Measurements from ENCODE around the gene TMEM270. TPM values are rescaled to one million over a fixed set of nuclear protein-coding genes. Genes with fewer than 3 reads are reported as not detected.

Gene TMEM270
- total RNA-seq, 1 experiment from 2014 or later, result 1.1 TPM

- intact Hi-C loops (cut with micrococcal nuclease), result no loop called here
- no peaks in the 10 kb centered on the region for H3K79me2 ChIP-seq (ENCODE audit: insufficient read depth, low read length)
- POLR2A ChIA-PET, result no interaction called here
- no peaks in the 10 kb centered on the region for H3K36me3 ChIP-seq (ENCODE audit: control insufficient read depth in 1 of 2, insufficient read depth in 2 of 2, low read length in 2 of 2)
- H3K4me3 ChIP-seq (replicated peaks in 1 of 2; ENCODE audit: low read depth in 1 of 2, low read length in 2 of 2), result no peak overlapping the region
- TF ChIP-seq ATF3 (IDR thresholded peaks at IDR 0.05), result no peak
- TF ChIP-seq TCF7L2 (IDR thresholded peaks at IDR 0.05; ENCODE audit: borderline replicate concordance, extremely low read depth, insufficient read depth, insufficient read length), result no peak
- TF ChIP-seq ZNF274 (IDR thresholded peaks at IDR 0.05; ENCODE audit: low read depth, low read length), result no peak
- TF ChIP-seq POLR2AphosphoS5 (IDR thresholded peaks at IDR 0.05; ENCODE audit: low read depth, low read length), result no peak
- no peak for TF ChIP-seq YY1 (IDR thresholded peaks at IDR 0.05; ENCODE audit: extremely low read depth, insufficient replicate concordance, low read depth, low read length)
- no peak for TF ChIP-seq SP1 (IDR thresholded peaks at IDR 0.05; ENCODE audit: low read depth)
- TF ChIP-seq FOSL1 (IDR thresholded peaks at IDR 0.05; ENCODE audit: low read depth), result no peak
- no peak for TF ChIP-seq ZBTB33 (IDR thresholded peaks at IDR 0.05; ENCODE audit: extremely low read depth, insufficient replicate concordance, low read length)
- TF ChIP-seq CEBPB (IDR thresholded peaks at IDR 0.05; ENCODE audit: low read depth), result no peak
- no peak for TF ChIP-seq REST (IDR thresholded peaks at IDR 0.05; ENCODE audit: low read depth)
- no peak for TF ChIP-seq SRF (IDR thresholded peaks at IDR 0.05; ENCODE audit: low read depth)
- TF ChIP-seq CBX3 (IDR thresholded peaks at IDR 0.05; ENCODE audit: low read depth), result no peak
- TF ChIP-seq SIN3A (IDR thresholded peaks at IDR 0.05; ENCODE audit: low read depth), result no peak
- TF ChIP-seq MAX (IDR thresholded peaks at IDR 0.05), result no peak
- no peak for TF ChIP-seq ZFX (IDR thresholded peaks at IDR 0.05)
- no peak for TF ChIP-seq ELF1 (IDR thresholded peaks at IDR 0.05; ENCODE audit: borderline replicate concordance, low read depth)
- no peaks in the 10 kb centered on the region for H3K4me1 ChIP-seq (ENCODE audit: control insufficient read depth in 1 of 2, insufficient read depth in 2 of 2, low read length in 2 of 2)
- no peaks in the 10 kb centered on the region for H3K27me3 ChIP-seq (ENCODE audit: insufficient read depth, low read length)
- BruUV-seq (replicated peaks), result no TSS peak
- H3K4me2 ChIP-seq (ENCODE audit: low read length), result no peak overlapping the region
- H3K9ac ChIP-seq (ENCODE audit: low read length), result no peak overlapping the region
- no peak overlapping the region; the same call in 1 of the 2 replicates for H3K27ac ChIP-seq (ENCODE audit: low read depth, low read length)
- H4K20me1 ChIP-seq (ENCODE audit: insufficient read depth), result no peaks in the 10 kb centered on the region
- RAD21 ChIA-PET (ENCODE audit: low non-redundant PET in 1 of 2, low total read pairs in 2 of 2, uncharacterized antibody in 2 of 2, unreplicated experiment in 2 of 2), result no interaction called here
- DNase-seq (ENCODE audit: low read depth, low spot score), result no peak
- H3K9me3 ChIP-seq (ENCODE audit: control insufficient read depth in 1 of 2, insufficient read depth in 1 of 2, low read depth in 1 of 2, low read length in 2 of 2), result no peaks in the 10 kb centered on the region
- CTCF ChIA-PET, result no interaction called here
- no peaks in the 10 kb centered on the region for H3K9me2 ChIP-seq (ENCODE audit: insufficient read depth)
- no peak overlapping the region for H2AFZ ChIP-seq (ENCODE audit: low read depth, low read length, poor library complexity, severe bottlenecking)
- ATAC-seq, result peak; percentile 18; the same call in 1 of the 2 replicates
These were observed 10.4 kb downstream of the TMEM270 start for GRCh38 chr7:73871163-73872011.

Measured in HCT116 (cell line).